Neutrophil (primary cell): ENCODE results near the gene PAX8.

Experiments
- H3K27ac ChIP-seq: fragments of 200-600 bp; sonication (generic); 2 replicates; pipeline ENCODE4 v1.5.1; 2016; ENCODE audit warnings: mild to moderate bottlenecking, moderate library complexity
- H3K27me3 ChIP-seq: fragments of 200-600 bp; sonication (generic); 2 replicates; pipeline ENCODE4 v1.6.0; 2016; ENCODE audit warnings: mild to moderate bottlenecking
- H3K36me3 ChIP-seq: fragments of 200-600 bp; sonication (generic); 2 replicates; pipeline ENCODE4 v1.5.1; 2017
- H3K4me1 ChIP-seq, 2 experiments: fragments of 200-600 bp in 1 of 2; sonication (generic) in 1 of 2; 1 replicate in 1 of 2; 2 replicates in 1 of 2; pipeline versions ENCODE4 v1.5.1 to v1.6.1; 2013 to 2016; ENCODE audit warnings: low read depth in 1 of 2, low read length in 1 of 2, mild to moderate bottlenecking in 1 of 2, moderate library complexity in 1 of 2; ENCODE audit not compliant: control insufficient read depth in 1 of 2, insufficient read depth in 1 of 2
- H3K4me3 ChIP-seq, 2 experiments: fragments of 200-600 bp in 1 of 2; sonication (generic) in 1 of 2; 1 replicate in 1 of 2; 2 replicates in 1 of 2; pipeline ENCODE4 v1.5.1; 2013 to 2016; ENCODE audit warnings: low read depth in 1 of 2, low read length in 1 of 2, mild to moderate bottlenecking in 1 of 2, moderate library complexity in 1 of 2
- H3K9me3 ChIP-seq: fragments of 200-600 bp; sonication (generic); 2 replicates; pipeline ENCODE4 v1.5.1; 2016
- TF ChIP-seq, protein P1 (sequence below): fragments of 200-600 bp; sonication (generic); IDR thresholded peaks from 2 replicates; pipeline ENCODE4 v1.5.1; 2016; ENCODE audit warnings: antibody characterized with exemption

PAX8 gene

GRCh38 chr2:113213061-113213930 is 65.4 kb downstream of the PAX8 start:
- H3K27ac ChIP-seq = no peak overlapping the region
- TF ChIP-seq, protein P1, sequence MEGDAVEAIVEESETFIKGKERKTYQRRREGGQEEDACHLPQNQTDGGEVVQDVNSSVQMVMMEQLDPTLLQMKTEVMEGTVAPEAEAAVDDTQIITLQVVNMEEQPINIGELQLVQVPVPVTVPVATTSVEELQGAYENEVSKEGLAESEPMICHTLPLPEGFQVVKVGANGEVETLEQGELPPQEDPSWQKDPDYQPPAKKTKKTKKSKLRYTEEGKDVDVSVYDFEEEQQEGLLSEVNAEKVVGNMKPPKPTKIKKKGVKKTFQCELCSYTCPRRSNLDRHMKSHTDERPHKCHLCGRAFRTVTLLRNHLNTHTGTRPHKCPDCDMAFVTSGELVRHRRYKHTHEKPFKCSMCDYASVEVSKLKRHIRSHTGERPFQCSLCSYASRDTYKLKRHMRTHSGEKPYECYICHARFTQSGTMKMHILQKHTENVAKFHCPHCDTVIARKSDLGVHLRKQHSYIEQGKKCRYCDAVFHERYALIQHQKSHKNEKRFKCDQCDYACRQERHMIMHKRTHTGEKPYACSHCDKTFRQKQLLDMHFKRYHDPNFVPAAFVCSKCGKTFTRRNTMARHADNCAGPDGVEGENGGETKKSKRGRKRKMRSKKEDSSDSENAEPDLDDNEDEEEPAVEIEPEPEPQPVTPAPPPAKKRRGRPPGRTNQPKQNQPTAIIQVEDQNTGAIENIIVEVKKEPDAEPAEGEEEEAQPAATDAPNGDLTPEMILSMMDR = no peak
- no peak overlapping the region for H3K4me3 ChIP-seq
- peaks cover 11 to 12% of the 10 kb centered on the region in 2 experiments for H3K4me1 ChIP-seq
- H3K27me3 ChIP-seq = peaks cover 16% of the 10 kb centered on the region
- H3K36me3 ChIP-seq = no peaks in the 10 kb centered on the region
- H3K9me3 ChIP-seq = no peaks in the 10 kb centered on the region

DNA sequence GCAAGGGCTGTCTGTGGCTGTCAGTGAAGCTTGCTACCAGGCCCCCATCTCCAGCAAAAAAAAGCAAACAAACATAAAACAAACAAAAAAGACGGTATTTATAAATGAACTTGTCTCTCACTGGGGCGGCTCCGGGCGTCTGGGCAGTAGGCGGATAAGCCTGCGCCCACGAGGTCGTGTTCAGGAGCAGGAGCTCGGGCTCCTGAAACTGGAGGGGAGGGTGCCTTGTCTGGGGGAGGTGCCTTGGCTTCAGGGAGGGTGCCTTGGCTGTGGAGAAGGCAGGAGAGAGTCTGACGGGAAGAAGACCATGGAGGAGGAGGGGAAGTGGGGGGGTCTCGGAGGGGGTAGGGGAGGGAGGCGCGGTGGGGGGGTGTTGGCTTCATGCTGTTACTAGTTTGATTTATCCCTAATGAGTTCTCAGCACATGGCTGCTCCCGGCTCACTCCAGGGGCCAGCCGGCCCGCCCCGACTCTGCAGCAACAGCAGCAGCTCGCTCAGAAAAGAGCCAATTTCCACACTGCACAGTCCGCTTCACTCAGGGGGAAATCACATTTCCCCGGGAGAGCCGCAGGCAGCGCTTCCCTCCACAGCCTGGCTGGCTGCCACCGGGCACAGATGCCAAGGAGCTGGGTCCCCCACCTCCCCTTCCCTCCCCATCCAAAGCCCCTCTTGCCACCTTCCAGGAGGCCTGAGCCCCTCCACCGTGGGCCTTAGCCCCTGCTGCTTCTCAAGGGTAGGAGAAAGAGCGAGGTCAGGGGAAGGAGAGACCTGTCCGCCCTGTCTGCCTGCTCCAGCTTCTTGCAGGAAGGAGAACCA is 66.3 kb downstream of the PAX8 start:
- peaks cover 16% of the 10 kb centered on the region for H3K27me3 ChIP-seq
- no peak overlapping the region for H3K27ac ChIP-seq
- no peaks in the 10 kb centered on the region for H3K9me3 ChIP-seq
- H3K4me1 ChIP-seq = peaks cover 2 to 5% of the 10 kb centered on the region in 2 experiments
- no peak overlapping the region for H3K4me3 ChIP-seq
- TF ChIP-seq, protein P1 = no peak
- H3K36me3 ChIP-seq = no peaks in the 10 kb centered on the region

- H3K4me1 ChIP-seq = no peaks in the 10 kb centered on the region
- no peak overlapping the region for H3K4me3 ChIP-seq
- no peaks in the 10 kb centered on the region for H3K9me3 ChIP-seq
- TF ChIP-seq, protein P1 = no peak
- H3K27me3 ChIP-seq = peaks cover 16% of the 10 kb centered on the region
- no peak overlapping the region for H3K27ac ChIP-seq
- H3K36me3 ChIP-seq = no peaks in the 10 kb centered on the region
These were observed 67.3 kb downstream of the PAX8 start for GRCh38 chr2:113211226-113212105.

GRCh38 chr2:113209646-113210171 is 69.0 kb downstream of the PAX8 start:
- TF ChIP-seq, protein P1 = no peak
- H3K36me3 ChIP-seq = no peaks in the 10 kb centered on the region
- H3K27me3 ChIP-seq = peaks cover 16% of the 10 kb centered on the region
- no peaks in the 10 kb centered on the region for H3K9me3 ChIP-seq
- no peak overlapping the region for H3K4me3 ChIP-seq
- no peaks in the 10 kb centered on the region for H3K4me1 ChIP-seq
- H3K27ac ChIP-seq = no peak overlapping the region
